GM23338 (cell line): ENCODE results near the gene SLC17A8. TPM values are rescaled to one million over a fixed set of nuclear protein-coding genes. Genes with fewer than 3 reads are reported as not detected.
A peak's percentile ranks its signal among the peaks of the same experiment; 100 is the strongest.

Source experiments
- ATAC-seq: fragments of 200-7000 bp; cut with Tn5 transposase; 3 replicates; pipeline ENCODE4 v1.9.1; 2020
- DNase-seq: peaks from one replicate; pipeline ENCODE4 v3.0.0-alpha.2; 2015; ENCODE audit warnings: low spot score
- H2AFZ ChIP-seq: fragments of 200-600 bp; sonication (generic); 2 replicates; pipeline ENCODE4 v1.8.0; 2016; ENCODE audit warnings: antibody characterized with exemption, mild to moderate bottlenecking, moderate library complexity
- H3F3A ChIP-seq: fragments of 200-600 bp; sonication (generic); replicated peaks from 2 replicates; pipeline ENCODE4 v1.8.0; 2017; ENCODE audit warnings: antibody characterized with exemption, mixed run types, low read depth
- H3K27ac ChIP-seq: fragments of 200-600 bp; sonication (generic); 2 replicates; pipeline ENCODE4 v1.6.1; 2016; ENCODE audit warnings: low read depth
- H3K27me3 ChIP-seq: fragments of 200-600 bp; sonication (generic); 2 replicates; pipeline ENCODE4 v1.8.0; 2016; ENCODE audit warnings: mild to moderate bottlenecking, mixed run types, moderate library complexity; ENCODE audit not compliant: insufficient read depth
- H3K36me3 ChIP-seq: fragments of 200-600 bp; sonication (generic); 2 replicates; pipeline ENCODE4 v1.8.0; 2016; ENCODE audit warnings: mild to moderate bottlenecking; ENCODE audit not compliant: insufficient read depth
- H3K4me1 ChIP-seq: fragments of 200-600 bp; sonication (generic); 2 replicates; pipeline ENCODE4 v1.8.0; 2016; ENCODE audit warnings: mild to moderate bottlenecking, moderate library complexity; ENCODE audit not compliant: insufficient read depth
- H3K4me2 ChIP-seq: fragments of 200-600 bp; sonication (generic); 2 replicates; pipeline ENCODE4 v1.7.1; 2017; ENCODE audit warnings: mixed run types
- H3K4me3 ChIP-seq: fragments of 200-600 bp; sonication (generic); 2 replicates; pipeline ENCODE4 v1.6.1; 2016; ENCODE audit warnings: mixed run types
- H3K79me2 ChIP-seq: fragments of 200-600 bp; sonication (generic); replicated peaks from 2 replicates; pipeline ENCODE4 v1.8.0; 2017; ENCODE audit warnings: mild to moderate bottlenecking; ENCODE audit not compliant: insufficient read depth
- H3K9me2 ChIP-seq: fragments of 200-600 bp; sonication (generic); 2 replicates; pipeline ENCODE4 v1.8.0; 2017; ENCODE audit not compliant: insufficient read depth
- H4K20me1 ChIP-seq: fragments of 200-600 bp; sonication (generic); replicated peaks from 2 replicates; pipeline ENCODE4 v1.8.0; 2017; ENCODE audit warnings: mild to moderate bottlenecking; ENCODE audit not compliant: insufficient read depth
- H3K27ac Mint-ChIP-seq: 2 replicates; pipeline ENCODE4 v1.8.0; 2020; ENCODE audit warnings: inconsistent platforms, mild to moderate bottlenecking, moderate library complexity, mixed read lengths
- H3K27me3 Mint-ChIP-seq: 3 replicates; pipeline ENCODE4 v1.8.0; 2022; ENCODE audit warnings: low read depth, mild to moderate bottlenecking, moderate library complexity, mixed read lengths, inconsistent platforms; ENCODE audit not compliant: insufficient read depth, poor library complexity
- H3K36me3 Mint-ChIP-seq: 3 replicates; pipeline ENCODE4 v1.8.0; 2021; ENCODE audit warnings: low read depth, mild to moderate bottlenecking, inconsistent platforms, moderate library complexity, mixed read lengths
- H3K4me1 Mint-ChIP-seq: 3 replicates; pipeline ENCODE4 v1.8.0; 2020; ENCODE audit warnings: mild to moderate bottlenecking, inconsistent platforms, mixed read lengths
- H3K4me3 Mint-ChIP-seq: 3 replicates; pipeline ENCODE4 v1.8.0; 2021; ENCODE audit warnings: moderate library complexity, mild to moderate bottlenecking, inconsistent platforms, mixed read lengths
- H3K9me3 Mint-ChIP-seq: 3 replicates; pipeline ENCODE4 v1.8.0; 2020; ENCODE audit warnings: moderate library complexity, mild to moderate bottlenecking, inconsistent platforms, mixed read lengths
- CREB1 ChIP-seq: fragments of 250-450 bp; sonication (Bioruptor Pico); IDR thresholded peaks from 2 replicates; pipeline ENCODE4 v1.5.0; 2020; ENCODE audit warnings: low read depth, mild to moderate bottlenecking, moderate library complexity
- EZH2 ChIP-seq: fragments of 200-600 bp; sonication (generic); IDR thresholded peaks from one replicate; pipeline ENCODE4 v1.8.0; 2017; ENCODE audit warnings: antibody characterized with exemption, mild to moderate bottlenecking, low read depth; ENCODE audit not compliant: unreplicated experiment
- EZH2phosphoT487 ChIP-seq: fragments of 200-600 bp; sonication (generic); IDR thresholded peaks from one replicate; pipeline ENCODE4 v1.8.1; 2018; ENCODE audit warnings: antibody characterized with exemption; ENCODE audit not compliant: unreplicated experiment
- JUNB ChIP-seq: IDR thresholded peaks from one replicate; pipeline ENCODE4 v1.6.1; 2016; ENCODE audit warnings: antibody characterized with exemption; ENCODE audit not compliant: unreplicated experiment
- NANOG ChIP-seq: IDR thresholded peaks from 2 replicates; pipeline ENCODE4 v1.6.1; 2016; ENCODE audit warnings: antibody characterized with exemption, borderline replicate concordance
- POLR2AphosphoS5 ChIP-seq: IDR thresholded peaks from 2 replicates; pipeline ENCODE4 v1.6.1; 2016; ENCODE audit warnings: antibody characterized with exemption, low read depth
- STAT1 ChIP-seq: IDR thresholded peaks from one replicate; pipeline ENCODE4 v1.6.1; 2016; ENCODE audit warnings: antibody characterized with exemption; ENCODE audit not compliant: unreplicated experiment
- ZNF114 ChIP-seq: fragments of 250-450 bp; sonication (Bioruptor Pico); IDR thresholded peaks from 2 replicates; pipeline ENCODE4 v1.5.0; 2020; ENCODE audit warnings: mild to moderate bottlenecking, moderate library complexity
- ZNF331 ChIP-seq: fragments of 250-450 bp; sonication (Bioruptor Pico); IDR thresholded peaks from 2 replicates; pipeline ENCODE4 v1.5.0; 2020; ENCODE audit warnings: low read depth, mild to moderate bottlenecking, moderate library complexity
- polyA plus RNA-seq: library from polyadenylated mRNA; unstranded; fragments of >200 nt; fragmentation: Nextera tagmentation; extraction: Ambion mirVana; gene quantifications from 2 replicates; pipeline ENCODE4 v1.2.1, GENCODE V29; 2016
- total RNA-seq: library from RNA; depleted of rRNA; stranded (reverse); fragments of >200 nt; shearing (Covaris generic); gene quantifications from 2 replicates; pipeline ENCODE4 v1.2.3, GENCODE V29; 2014
- TF ChIP-seq, protein P1 (sequence below), 2 experiments: fragments of 200-600 bp in 1 of 2; sonication (generic) in 1 of 2; conservative IDR thresholded peaks; 2 replicates each; pipeline versions ENCODE4 v1.5.1 to v1.6.1; 2016 to 2017; ENCODE audit warnings: antibody characterized with exemption in 2 of 2, low read depth in 2 of 2, mild to moderate bottlenecking in 2 of 2, moderate library complexity in 1 of 2
- TF ChIP-seq, protein P2 (sequence below): IDR thresholded peaks from one replicate; pipeline ENCODE4 v1.6.1; 2018; ENCODE audit warnings: antibody characterized with exemption; ENCODE audit not compliant: unreplicated experiment
- TF ChIP-seq, protein P3 (sequence below): fragments of 250-450 bp; sonication (Bioruptor Pico); IDR thresholded peaks from 2 replicates; pipeline ENCODE4 v1.5.0; 2020; ENCODE audit warnings: mild to moderate bottlenecking, moderate library complexity
- TF ChIP-seq, protein P4 (sequence below): IDR thresholded peaks from 2 replicates; pipeline ENCODE4 v1.6.1; 2016; ENCODE audit warnings: antibody characterized with exemption

Gene SLC17A8
- total and polyA plus RNA-seq, 2 experiments from 2014 or later = 0.05 to 0.24 TPM

DNA sequence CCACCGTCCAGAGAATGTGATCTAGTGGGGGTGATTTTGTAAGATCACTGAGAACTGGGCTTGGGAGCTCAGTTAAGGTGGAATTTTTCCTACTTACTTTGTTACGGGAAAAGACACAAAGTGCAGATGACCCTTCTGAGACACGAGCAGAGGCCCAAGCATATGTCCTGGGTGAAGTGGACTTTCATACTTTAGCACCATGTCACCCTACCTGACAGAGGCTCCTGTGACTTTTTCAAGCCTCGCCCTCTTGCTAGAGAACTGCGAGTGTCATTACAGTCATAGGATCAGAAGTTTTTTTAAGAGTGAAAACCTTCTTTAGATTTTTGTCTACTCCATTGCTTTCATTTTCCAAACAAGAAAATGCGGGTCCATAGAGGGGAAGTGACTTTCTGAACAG lies 56.1 kb downstream of the SLC17A8 start:
- Mint-ChIP-seq H3K9me3 (no peaks in the 10 kb centered on the region), H3K27me3 (peaks cover 2% of the 10 kb centered on the region), H3K27ac (no peak overlapping the region), H3K4me3 (no peak overlapping the region), H3K4me1 (peaks cover 19% of the 10 kb centered on the region), H3K36me3 (no peaks in the 10 kb centered on the region)
- Histone ChIP-seq H4K20me1 (no peaks in the 10 kb centered on the region), H3K36me3 (no peaks in the 10 kb centered on the region), H2AFZ (peak overlapping the region; percentile 64; the same call in 1 of the 2 replicates), H3F3A (no peaks in the 10 kb centered on the region), H3K27ac (no peak overlapping the region), H3K4me2 (no peak overlapping the region), H3K79me2 (no peaks in the 10 kb centered on the region), H3K4me3 (no peak overlapping the region), H3K4me1 (peaks cover 16% of the 10 kb centered on the region), H3K9me2 (peaks cover 4% of the 10 kb centered on the region; the same call in 1 of the 2 replicates), H3K27me3 (no peaks in the 10 kb centered on the region)
- TF ChIP-seq JUNB (no peak), POLR2AphosphoS5 (no peak), STAT1 (no peak), EZH2phosphoT487 (no peak), NANOG (no peak), ZNF114 (CRISPR knock-in tag) (no peak), EZH2 (no peak), CREB1 (CRISPR knock-in tag) (no peak), ZNF331 (CRISPR knock-in tag) (no peak)
- TF ChIP-seq, protein P1, sequence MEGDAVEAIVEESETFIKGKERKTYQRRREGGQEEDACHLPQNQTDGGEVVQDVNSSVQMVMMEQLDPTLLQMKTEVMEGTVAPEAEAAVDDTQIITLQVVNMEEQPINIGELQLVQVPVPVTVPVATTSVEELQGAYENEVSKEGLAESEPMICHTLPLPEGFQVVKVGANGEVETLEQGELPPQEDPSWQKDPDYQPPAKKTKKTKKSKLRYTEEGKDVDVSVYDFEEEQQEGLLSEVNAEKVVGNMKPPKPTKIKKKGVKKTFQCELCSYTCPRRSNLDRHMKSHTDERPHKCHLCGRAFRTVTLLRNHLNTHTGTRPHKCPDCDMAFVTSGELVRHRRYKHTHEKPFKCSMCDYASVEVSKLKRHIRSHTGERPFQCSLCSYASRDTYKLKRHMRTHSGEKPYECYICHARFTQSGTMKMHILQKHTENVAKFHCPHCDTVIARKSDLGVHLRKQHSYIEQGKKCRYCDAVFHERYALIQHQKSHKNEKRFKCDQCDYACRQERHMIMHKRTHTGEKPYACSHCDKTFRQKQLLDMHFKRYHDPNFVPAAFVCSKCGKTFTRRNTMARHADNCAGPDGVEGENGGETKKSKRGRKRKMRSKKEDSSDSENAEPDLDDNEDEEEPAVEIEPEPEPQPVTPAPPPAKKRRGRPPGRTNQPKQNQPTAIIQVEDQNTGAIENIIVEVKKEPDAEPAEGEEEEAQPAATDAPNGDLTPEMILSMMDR (conservative IDR thresholded peaks at IDR 0.05; ENCODE audit: low read depth in 2 of 2) = no peak
- TF ChIP-seq, protein P2, sequence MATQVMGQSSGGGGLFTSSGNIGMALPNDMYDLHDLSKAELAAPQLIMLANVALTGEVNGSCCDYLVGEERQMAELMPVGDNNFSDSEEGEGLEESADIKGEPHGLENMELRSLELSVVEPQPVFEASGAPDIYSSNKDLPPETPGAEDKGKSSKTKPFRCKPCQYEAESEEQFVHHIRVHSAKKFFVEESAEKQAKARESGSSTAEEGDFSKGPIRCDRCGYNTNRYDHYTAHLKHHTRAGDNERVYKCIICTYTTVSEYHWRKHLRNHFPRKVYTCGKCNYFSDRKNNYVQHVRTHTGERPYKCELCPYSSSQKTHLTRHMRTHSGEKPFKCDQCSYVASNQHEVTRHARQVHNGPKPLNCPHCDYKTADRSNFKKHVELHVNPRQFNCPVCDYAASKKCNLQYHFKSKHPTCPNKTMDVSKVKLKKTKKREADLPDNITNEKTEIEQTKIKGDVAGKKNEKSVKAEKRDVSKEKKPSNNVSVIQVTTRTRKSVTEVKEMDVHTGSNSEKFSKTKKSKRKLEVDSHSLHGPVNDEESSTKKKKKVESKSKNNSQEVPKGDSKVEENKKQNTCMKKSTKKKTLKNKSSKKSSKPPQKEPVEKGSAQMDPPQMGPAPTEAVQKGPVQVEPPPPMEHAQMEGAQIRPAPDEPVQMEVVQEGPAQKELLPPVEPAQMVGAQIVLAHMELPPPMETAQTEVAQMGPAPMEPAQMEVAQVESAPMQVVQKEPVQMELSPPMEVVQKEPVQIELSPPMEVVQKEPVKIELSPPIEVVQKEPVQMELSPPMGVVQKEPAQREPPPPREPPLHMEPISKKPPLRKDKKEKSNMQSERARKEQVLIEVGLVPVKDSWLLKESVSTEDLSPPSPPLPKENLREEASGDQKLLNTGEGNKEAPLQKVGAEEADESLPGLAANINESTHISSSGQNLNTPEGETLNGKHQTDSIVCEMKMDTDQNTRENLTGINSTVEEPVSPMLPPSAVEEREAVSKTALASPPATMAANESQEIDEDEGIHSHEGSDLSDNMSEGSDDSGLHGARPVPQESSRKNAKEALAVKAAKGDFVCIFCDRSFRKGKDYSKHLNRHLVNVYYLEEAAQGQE = no peak
- TF ChIP-seq, protein P3, sequence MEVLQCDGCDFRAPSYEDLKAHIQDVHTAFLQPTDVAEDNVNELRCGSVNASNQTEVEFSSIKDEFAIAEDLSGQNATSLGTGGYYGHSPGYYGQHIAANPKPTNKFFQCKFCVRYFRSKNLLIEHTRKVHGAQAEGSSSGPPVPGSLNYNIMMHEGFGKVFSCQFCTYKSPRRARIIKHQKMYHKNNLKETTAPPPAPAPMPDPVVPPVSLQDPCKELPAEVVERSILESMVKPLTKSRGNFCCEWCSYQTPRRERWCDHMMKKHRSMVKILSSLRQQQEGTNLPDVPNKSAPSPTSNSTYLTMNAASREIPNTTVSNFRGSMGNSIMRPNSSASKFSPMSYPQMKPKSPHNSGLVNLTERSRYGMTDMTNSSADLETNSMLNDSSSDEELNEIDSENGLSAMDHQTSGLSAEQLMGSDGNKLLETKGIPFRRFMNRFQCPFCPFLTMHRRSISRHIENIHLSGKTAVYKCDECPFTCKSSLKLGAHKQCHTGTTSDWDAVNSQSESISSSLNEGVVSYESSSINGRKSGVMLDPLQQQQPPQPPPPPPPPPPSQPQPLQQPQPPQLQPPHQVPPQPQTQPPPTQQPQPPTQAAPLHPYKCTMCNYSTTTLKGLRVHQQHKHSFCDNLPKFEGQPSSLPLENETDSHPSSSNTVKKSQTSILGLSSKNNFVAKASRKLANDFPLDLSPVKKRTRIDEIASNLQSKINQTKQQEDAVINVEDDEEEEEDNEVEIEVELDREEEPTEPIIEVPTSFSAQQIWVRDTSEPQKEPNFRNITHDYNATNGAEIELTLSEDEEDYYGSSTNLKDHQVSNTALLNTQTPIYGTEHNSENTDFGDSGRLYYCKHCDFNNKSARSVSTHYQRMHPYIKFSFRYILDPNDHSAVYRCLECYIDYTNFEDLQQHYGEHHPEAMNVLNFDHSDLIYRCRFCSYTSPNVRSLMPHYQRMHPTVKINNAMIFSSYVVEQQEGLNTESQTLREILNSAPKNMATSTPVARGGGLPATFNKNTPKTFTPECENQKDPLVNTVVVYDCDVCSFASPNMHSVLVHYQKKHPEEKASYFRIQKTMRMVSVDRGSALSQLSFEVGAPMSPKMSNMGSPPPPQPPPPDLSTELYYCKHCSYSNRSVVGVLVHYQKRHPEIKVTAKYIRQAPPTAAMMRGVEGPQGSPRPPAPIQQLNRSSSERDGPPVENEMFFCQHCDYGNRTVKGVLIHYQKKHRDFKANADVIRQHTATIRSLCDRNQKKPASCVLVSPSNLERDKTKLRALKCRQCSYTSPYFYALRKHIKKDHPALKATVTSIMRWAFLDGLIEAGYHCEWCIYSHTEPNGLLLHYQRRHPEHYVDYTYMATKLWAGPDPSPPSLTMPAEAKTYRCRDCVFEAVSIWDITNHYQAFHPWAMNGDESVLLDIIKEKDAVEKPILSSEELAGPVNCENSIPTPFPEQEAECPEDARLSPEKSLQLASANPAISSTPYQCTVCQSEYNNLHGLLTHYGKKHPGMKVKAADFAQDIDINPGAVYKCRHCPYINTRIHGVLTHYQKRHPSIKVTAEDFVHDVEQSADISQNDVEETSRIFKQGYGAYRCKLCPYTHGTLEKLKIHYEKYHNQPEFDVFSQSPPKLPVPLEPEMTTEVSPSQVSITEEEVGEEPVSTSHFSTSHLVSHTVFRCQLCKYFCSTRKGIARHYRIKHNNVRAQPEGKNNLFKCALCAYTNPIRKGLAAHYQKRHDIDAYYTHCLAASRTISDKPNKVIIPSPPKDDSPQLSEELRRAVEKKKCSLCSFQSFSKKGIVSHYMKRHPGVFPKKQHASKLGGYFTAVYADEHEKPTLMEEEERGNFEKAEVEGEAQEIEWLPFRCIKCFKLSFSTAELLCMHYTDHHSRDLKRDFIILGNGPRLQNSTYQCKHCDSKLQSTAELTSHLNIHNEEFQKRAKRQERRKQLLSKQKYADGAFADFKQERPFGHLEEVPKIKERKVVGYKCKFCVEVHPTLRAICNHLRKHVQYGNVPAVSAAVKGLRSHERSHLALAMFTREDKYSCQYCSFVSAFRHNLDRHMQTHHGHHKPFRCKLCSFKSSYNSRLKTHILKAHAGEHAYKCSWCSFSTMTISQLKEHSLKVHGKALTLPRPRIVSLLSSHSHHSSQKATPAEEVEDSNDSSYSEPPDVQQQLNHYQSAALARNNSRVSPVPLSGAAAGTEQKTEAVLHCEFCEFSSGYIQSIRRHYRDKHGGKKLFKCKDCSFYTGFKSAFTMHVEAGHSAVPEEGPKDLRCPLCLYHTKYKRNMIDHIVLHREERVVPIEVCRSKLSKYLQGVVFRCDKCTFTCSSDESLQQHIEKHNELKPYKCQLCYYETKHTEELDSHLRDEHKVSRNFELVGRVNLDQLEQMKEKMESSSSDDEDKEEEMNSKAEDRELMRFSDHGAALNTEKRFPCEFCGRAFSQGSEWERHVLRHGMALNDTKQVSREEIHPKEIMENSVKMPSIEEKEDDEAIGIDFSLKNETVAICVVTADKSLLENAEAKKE = no peak
- TF ChIP-seq, protein P4, sequence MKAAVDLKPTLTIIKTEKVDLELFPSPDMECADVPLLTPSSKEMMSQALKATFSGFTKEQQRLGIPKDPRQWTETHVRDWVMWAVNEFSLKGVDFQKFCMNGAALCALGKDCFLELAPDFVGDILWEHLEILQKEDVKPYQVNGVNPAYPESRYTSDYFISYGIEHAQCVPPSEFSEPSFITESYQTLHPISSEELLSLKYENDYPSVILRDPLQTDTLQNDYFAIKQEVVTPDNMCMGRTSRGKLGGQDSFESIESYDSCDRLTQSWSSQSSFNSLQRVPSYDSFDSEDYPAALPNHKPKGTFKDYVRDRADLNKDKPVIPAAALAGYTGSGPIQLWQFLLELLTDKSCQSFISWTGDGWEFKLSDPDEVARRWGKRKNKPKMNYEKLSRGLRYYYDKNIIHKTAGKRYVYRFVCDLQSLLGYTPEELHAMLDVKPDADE = no peak
- ATAC-seq (no peak), DNase-seq (no peak)
